Glutamatergic neuron (in vitro differentiated cells): ENCODE measurements around the gene OR11G2. TPM values are rescaled to one million over a fixed set of nuclear protein-coding genes. Genes with fewer than 3 reads are reported as not detected.
"Not testable (repeated sequence)": the region's sequence is repeated elsewhere in the genome, so short reads cannot be mapped to it uniquely, and the experiment has no call there.

ENCODE experiments used
- DNase-seq: peaks from one replicate; pipeline ENCODE4 v3.0.0; 2022
- H3K27ac Mint-ChIP-seq: one replicate; pipeline ENCODE4 v1.8.0; 2020; ENCODE audit warnings: mild to moderate bottlenecking, mixed read lengths, inconsistent platforms; ENCODE audit not compliant: unreplicated experiment
- H3K27me3 Mint-ChIP-seq: one replicate; pipeline ENCODE4 v1.8.0; 2020; ENCODE audit warnings: mild to moderate bottlenecking, moderate library complexity, mixed read lengths, inconsistent platforms; ENCODE audit not compliant: unreplicated experiment
- H3K36me3 Mint-ChIP-seq: one replicate; pipeline ENCODE4 v1.8.0; 2020; ENCODE audit warnings: mild to moderate bottlenecking, mixed read lengths, inconsistent platforms; ENCODE audit not compliant: unreplicated experiment
- H3K4me1 Mint-ChIP-seq: one replicate; pipeline ENCODE4 v1.8.0; 2020; ENCODE audit warnings: mild to moderate bottlenecking, low read depth, mixed read lengths, inconsistent platforms; ENCODE audit not compliant: unreplicated experiment
- H3K4me3 Mint-ChIP-seq: one replicate; pipeline ENCODE4 v1.8.0; 2020; ENCODE audit warnings: mild to moderate bottlenecking, mixed read lengths, inconsistent platforms; ENCODE audit not compliant: unreplicated experiment
- H3K9me3 Mint-ChIP-seq: one replicate; pipeline ENCODE4 v1.8.0; 2020; ENCODE audit warnings: mild to moderate bottlenecking, moderate library complexity, mixed read lengths, inconsistent platforms; ENCODE audit not compliant: unreplicated experiment
- total RNA-seq: library from RNA; stranded (reverse); fragmentation: NEBNext Ultra II Directional; extraction: Animal tissue kit (Norgen Biotek cat#: 25700); gene quantifications from one replicate; pipeline ENCODE4 v1.2.1, GENCODE V29; 2021; ENCODE audit not compliant: unreplicated experiment
- TF ChIP-seq, protein P1 (sequence below): fragments of 200-600 bp; sonication (generic); IDR thresholded peaks from one replicate; pipeline ENCODE4 v1.5.0; 2021; ENCODE audit not compliant: partially characterized antibody, unreplicated experiment

OR11G2 gene
- total RNA-seq, 1 donor from 2014 or later, result not detected

DNA sequence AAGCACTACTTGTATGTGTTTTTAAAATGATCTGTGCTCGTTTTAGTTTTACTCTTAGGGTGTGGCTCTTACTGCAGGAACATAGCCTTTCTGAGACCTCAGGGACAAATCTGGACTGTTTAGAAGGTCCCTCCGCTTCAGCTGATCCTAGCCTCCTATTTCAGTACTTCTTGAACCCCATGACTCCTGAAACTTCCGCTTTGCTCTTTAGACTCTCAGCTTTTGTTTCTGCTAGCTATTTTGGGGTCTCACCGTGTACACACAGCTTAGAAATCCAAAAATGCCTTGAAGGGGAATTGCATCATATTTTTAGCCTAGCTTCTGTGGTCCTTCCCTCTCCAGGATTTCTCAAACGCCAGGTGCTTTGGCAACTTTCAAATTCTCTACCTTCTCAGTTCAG, 8.3 kb downstream of the OR11G2 start:
- H3K4me3 Mint-ChIP-seq, result no peak overlapping the region
- DNase-seq, result no peak
- peaks cover 12% of the 10 kb centered on the region for H3K36me3 Mint-ChIP-seq
- TF ChIP-seq, protein P1, sequence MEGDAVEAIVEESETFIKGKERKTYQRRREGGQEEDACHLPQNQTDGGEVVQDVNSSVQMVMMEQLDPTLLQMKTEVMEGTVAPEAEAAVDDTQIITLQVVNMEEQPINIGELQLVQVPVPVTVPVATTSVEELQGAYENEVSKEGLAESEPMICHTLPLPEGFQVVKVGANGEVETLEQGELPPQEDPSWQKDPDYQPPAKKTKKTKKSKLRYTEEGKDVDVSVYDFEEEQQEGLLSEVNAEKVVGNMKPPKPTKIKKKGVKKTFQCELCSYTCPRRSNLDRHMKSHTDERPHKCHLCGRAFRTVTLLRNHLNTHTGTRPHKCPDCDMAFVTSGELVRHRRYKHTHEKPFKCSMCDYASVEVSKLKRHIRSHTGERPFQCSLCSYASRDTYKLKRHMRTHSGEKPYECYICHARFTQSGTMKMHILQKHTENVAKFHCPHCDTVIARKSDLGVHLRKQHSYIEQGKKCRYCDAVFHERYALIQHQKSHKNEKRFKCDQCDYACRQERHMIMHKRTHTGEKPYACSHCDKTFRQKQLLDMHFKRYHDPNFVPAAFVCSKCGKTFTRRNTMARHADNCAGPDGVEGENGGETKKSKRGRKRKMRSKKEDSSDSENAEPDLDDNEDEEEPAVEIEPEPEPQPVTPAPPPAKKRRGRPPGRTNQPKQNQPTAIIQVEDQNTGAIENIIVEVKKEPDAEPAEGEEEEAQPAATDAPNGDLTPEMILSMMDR, result no peak
- no peaks in the 10 kb centered on the region for H3K4me1 Mint-ChIP-seq
- H3K27me3 Mint-ChIP-seq, result peaks cover 2% of the 10 kb centered on the region
- H3K9me3 Mint-ChIP-seq, result peaks cover 22% of the 10 kb centered on the region
- H3K27ac Mint-ChIP-seq, result no peak overlapping the region

DNA sequence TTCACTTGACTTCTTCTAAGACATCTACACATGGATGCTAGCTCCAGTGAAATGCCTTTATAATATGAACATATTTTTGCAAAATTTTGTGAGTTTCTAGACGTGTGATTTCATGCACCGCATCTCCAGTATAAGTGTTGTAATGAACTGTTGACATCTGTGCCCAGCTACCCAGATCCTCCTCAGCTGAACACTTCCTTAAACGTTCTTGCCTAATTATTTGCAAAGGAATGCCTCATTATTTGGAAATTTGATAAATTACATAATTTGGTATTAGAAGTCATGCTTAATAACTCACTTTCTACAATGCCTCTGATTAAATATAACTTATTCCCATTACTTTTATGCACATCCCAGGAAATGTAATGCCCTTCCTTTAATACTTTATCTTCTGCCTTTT, 14.0 kb downstream of the OR11G2 start:
- no peak for DNase-seq
- Mint-ChIP-seq H3K9me3 (peaks cover 14% of the 10 kb centered on the region), H3K4me1 (no peaks in the 10 kb centered on the region), H3K27me3 (no peaks in the 10 kb centered on the region), H3K36me3 (peaks cover 12% of the 10 kb centered on the region), H3K4me3 (no peak overlapping the region), H3K27ac (no peak overlapping the region)
- TF ChIP-seq, protein P1, result no peak

DNA sequence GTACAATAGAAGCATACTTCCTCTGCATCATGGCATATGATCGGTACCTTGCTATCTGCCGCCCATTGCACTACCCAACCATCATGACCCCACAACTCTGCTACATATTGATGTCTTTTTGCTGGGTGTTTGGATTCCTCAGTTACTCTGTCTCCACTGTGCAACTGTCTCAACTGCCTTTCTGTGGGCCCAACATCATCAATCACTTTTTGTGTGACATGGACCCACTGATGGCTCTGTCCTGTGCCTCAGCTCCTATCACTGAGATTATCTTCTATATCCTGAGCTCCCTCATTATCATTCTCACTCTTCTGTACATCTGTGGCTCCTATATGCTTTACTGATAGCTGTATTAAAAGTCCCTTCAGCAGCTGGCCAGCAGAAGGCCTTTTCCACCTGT, 18.9 kb downstream of the OR11G2 start:
- H3K27ac Mint-ChIP-seq, result no peak overlapping the region
- H3K4me1 Mint-ChIP-seq, result no peaks in the 10 kb centered on the region
- TF ChIP-seq, protein P1, result no peak
- peaks cover 3% of the 10 kb centered on the region for H3K27me3 Mint-ChIP-seq
- DNase-seq, result no peak
- peaks cover 10% of the 10 kb centered on the region for H3K36me3 Mint-ChIP-seq
- H3K9me3 Mint-ChIP-seq, result peaks cover 15% of the 10 kb centered on the region
- H3K4me3 Mint-ChIP-seq, result no peak overlapping the region

DNA sequence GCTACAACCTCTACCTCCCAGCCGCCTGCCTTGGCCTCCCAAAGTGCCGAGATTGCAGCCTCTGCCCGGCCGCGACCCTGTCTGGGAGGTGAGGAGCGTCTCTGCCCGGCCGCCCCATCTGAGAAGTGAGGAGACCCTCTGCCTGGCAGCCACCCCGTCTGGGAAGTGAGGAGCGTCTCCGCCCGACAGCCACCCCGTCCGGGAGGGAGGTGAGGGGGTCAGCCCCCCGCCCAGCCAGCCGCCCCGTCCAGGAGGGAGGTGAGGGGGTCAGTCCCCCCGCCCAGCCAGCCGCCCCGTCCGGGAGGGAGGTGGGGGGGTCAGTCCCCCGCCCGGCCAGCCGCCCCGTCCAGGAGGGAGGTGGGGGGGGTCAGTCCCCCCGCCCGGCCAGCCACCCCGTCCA, 21.7 kb downstream of the OR11G2 start:
- H3K36me3 Mint-ChIP-seq, result peaks cover 10% of the 10 kb centered on the region
- not testable (repeated sequence) for H3K27ac Mint-ChIP-seq, H3K27me3 Mint-ChIP-seq, DNase-seq, H3K4me1 Mint-ChIP-seq, H3K4me3 Mint-ChIP-seq
- peaks cover 22% of the 10 kb centered on the region for H3K9me3 Mint-ChIP-seq

DNA sequence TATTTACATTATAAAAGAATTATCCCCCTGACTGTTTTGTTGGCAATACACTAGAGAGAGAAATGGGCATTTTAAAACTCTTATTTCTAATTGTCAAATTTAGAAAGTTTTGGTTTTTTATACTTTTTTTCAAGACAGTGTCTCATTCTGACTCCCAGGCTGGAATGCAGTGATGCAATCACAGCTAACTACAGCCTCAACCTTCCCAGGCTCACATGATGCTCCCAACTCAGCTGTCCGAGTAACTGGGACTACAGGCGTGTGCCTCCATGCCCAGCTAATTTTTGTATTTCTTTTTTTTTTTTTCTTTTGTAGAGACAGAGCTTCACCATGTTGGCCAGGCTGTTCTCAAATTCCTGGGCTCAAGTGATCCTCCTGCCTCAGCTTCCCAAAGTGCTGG, 24.5 kb downstream of the OR11G2 start:
- TF ChIP-seq, protein P1, result no peak
- H3K9me3 Mint-ChIP-seq, result peaks cover 21% of the 10 kb centered on the region
- H3K36me3 Mint-ChIP-seq, result peaks cover 5% of the 10 kb centered on the region
- H3K27ac Mint-ChIP-seq, result no peak overlapping the region
- peaks cover 4% of the 10 kb centered on the region for H3K27me3 Mint-ChIP-seq
- H3K4me1 Mint-ChIP-seq, result no peaks in the 10 kb centered on the region
- H3K4me3 Mint-ChIP-seq, result no peak overlapping the region
- DNase-seq, result no peak

DNA sequence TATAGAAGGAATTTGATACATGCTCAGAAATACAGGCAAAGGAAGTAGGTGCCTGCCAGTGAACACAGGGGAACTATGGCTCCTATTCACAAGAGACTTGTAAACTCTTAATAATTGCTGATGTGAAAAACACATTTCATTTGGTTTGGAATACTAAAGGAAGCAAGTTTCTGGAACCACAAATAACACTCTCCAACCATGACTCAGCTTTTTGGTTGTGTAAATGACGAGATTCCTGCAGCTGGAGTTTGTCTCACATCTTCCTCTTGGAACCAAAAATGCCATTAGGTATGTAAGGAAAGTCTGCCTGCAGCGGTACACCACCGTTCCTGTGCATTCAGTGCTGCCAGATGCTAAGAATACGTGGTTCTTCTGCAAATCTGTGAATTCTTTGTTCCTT, 28.3 kb downstream of the OR11G2 start:
- peaks cover 14% of the 10 kb centered on the region for H3K9me3 Mint-ChIP-seq

More for the DNA sequence above, 28.3 kb downstream of the OR11G2 start:
- Mint-ChIP-seq H3K4me1 (no peaks in the 10 kb centered on the region), H3K36me3 (peaks cover 4% of the 10 kb centered on the region), H3K4me3 (no peak overlapping the region), H3K27ac (no peak overlapping the region), H3K27me3 (peaks cover 2% of the 10 kb centered on the region)
- no peak for DNase-seq
- TF ChIP-seq, protein P1, result no peak
